ACC112 (cell line): Measurements from ENCODE around the gene ARAP1.
A peak's percentile ranks its signal among the peaks of the same experiment; 100 is the strongest.

Experiments used
- H2AFZ ChIP-seq: fragments of 200-600 bp; sonication (generic); one replicate; pipeline ENCODE4 v1.6.0; 2017; ENCODE audit warnings: antibody characterized with exemption, low read length; ENCODE audit not compliant: unreplicated experiment
- H3K27ac ChIP-seq: fragments of 200-600 bp; sonication (generic); 2 replicates; pipeline ENCODE4 v1.5.1; 2014; ENCODE audit warnings: low read depth, mild to moderate bottlenecking, antibody characterized with exemption, low read length, moderate library complexity
- H3K27me3 ChIP-seq: fragments of 200-600 bp; sonication (generic); 2 replicates; pipeline ENCODE4 v1.6.1; 2014; ENCODE audit warnings: mild to moderate bottlenecking, antibody characterized with exemption, low read length, moderate library complexity, mixed read lengths; ENCODE audit not compliant: insufficient read depth
- H3K36me3 ChIP-seq: fragments of 200-600 bp; sonication (generic); 2 replicates; pipeline ENCODE4 v1.6.1; 2016; ENCODE audit warnings: mild to moderate bottlenecking, antibody characterized with exemption, low read length, moderate library complexity, mixed read lengths; ENCODE audit not compliant: insufficient read depth
- H3K4me1 ChIP-seq: fragments of 200-600 bp; sonication (generic); one replicate; pipeline ENCODE4 v1.6.1; 2016; ENCODE audit warnings: low read length, mixed read lengths; ENCODE audit not compliant: insufficient read depth, unreplicated experiment, control insufficient read depth
- H3K4me3 ChIP-seq: fragments of 200-600 bp; sonication (generic); 2 replicates; pipeline ENCODE4 v1.5.1; 2014; ENCODE audit warnings: mild to moderate bottlenecking, low read depth, low read length
- H3K79me2 ChIP-seq: fragments of 200-600 bp; sonication (generic); one replicate; pipeline ENCODE4 v1.6.0; 2016; ENCODE audit warnings: low read length; ENCODE audit not compliant: control insufficient read depth, unreplicated experiment, insufficient read depth

The ARAP1 gene

GRCh38 chr11:72655014-72655413 is 97.2 kb downstream of the ARAP1 start:
- Histone ChIP-seq H3K27ac (no peak overlapping the region), H3K4me3 (no peak overlapping the region), H3K79me2 (no peaks in the 10 kb centered on the region), H3K36me3 (no peaks in the 10 kb centered on the region), H2AFZ (no peak overlapping the region), H3K4me1 (no peaks in the 10 kb centered on the region), H3K27me3 (peaks cover 21% of the 10 kb centered on the region)

GRCh38 chr11:72653649-72654048 is 98.6 kb downstream of the ARAP1 start:
- no peaks in the 10 kb centered on the region for H3K36me3 ChIP-seq
- peaks cover 13% of the 10 kb centered on the region for H3K27me3 ChIP-seq
- no peaks in the 10 kb centered on the region for H3K4me1 ChIP-seq
- no peaks in the 10 kb centered on the region for H3K79me2 ChIP-seq
- H2AFZ ChIP-seq: no peak overlapping the region
- H3K4me3 ChIP-seq: no peak overlapping the region
- H3K27ac ChIP-seq: no peak overlapping the region

- H3K27ac ChIP-seq: no peak overlapping the region
Measured at GRCh38 chr11:72652873-72653630, 99.2 kb downstream of the ARAP1 start.

GRCh38 chr11:72652133-72652532 is 100.1 kb downstream of the ARAP1 start:
- H2AFZ ChIP-seq: no peak overlapping the region
- H3K4me3 ChIP-seq: no peak overlapping the region
- H3K4me1 ChIP-seq: no peaks in the 10 kb centered on the region
- H3K79me2 ChIP-seq: no peaks in the 10 kb centered on the region
- H3K27me3 ChIP-seq: no peaks in the 10 kb centered on the region
- no peak overlapping the region for H3K27ac ChIP-seq
- H3K36me3 ChIP-seq: no peaks in the 10 kb centered on the region

More at GRCh38 chr11:72652873-72653630, 99.2 kb downstream of the ARAP1 start:
- H3K4me1 ChIP-seq: no peaks in the 10 kb centered on the region
- peaks cover 7% of the 10 kb centered on the region for H3K27me3 ChIP-seq
- H3K4me3 ChIP-seq: no peak overlapping the region
- H2AFZ ChIP-seq: no peak overlapping the region
- H3K36me3 ChIP-seq: no peaks in the 10 kb centered on the region
- no peaks in the 10 kb centered on the region for H3K79me2 ChIP-seq

GRCh38 chr11:72649215-72649976 is 102.8 kb downstream of the ARAP1 start:
- no peaks in the 10 kb centered on the region for H3K79me2 ChIP-seq
- no peak overlapping the region for H3K27ac ChIP-seq
- no peak overlapping the region for H3K4me3 ChIP-seq
- no peaks in the 10 kb centered on the region for H3K27me3 ChIP-seq
- no peaks in the 10 kb centered on the region for H3K36me3 ChIP-seq
- no peaks in the 10 kb centered on the region for H3K4me1 ChIP-seq
- H2AFZ ChIP-seq: no peak overlapping the region

- Histone ChIP-seq H3K79me2 (no peaks in the 10 kb centered on the region), H3K27ac (no peak overlapping the region), H3K36me3 (no peaks in the 10 kb centered on the region), H3K27me3 (no peaks in the 10 kb centered on the region), H3K4me1 (peaks cover 4% of the 10 kb centered on the region), H3K4me3 (no peak overlapping the region), H2AFZ (no peak overlapping the region)
Measured at GRCh38 chr11:72648384-72649136, 103.6 kb downstream of the ARAP1 start.

GRCh38 chr11:72647882-72648281 is 104.3 kb downstream of the ARAP1 start:
- no peak overlapping the region for H3K4me3 ChIP-seq
- H3K36me3 ChIP-seq: no peaks in the 10 kb centered on the region
- no peaks in the 10 kb centered on the region for H3K27me3 ChIP-seq
- peaks cover 5% of the 10 kb centered on the region for H3K4me1 ChIP-seq
- no peaks in the 10 kb centered on the region for H3K79me2 ChIP-seq
- H3K27ac ChIP-seq: no peak overlapping the region
- H2AFZ ChIP-seq: no peak overlapping the region

- H3K79me2 ChIP-seq: no peaks in the 10 kb centered on the region
- H3K4me1 ChIP-seq: peaks cover 5% of the 10 kb centered on the region
- no peaks in the 10 kb centered on the region for H3K36me3 ChIP-seq
- no peak overlapping the region for H2AFZ ChIP-seq
- no peak overlapping the region for H3K27ac ChIP-seq
- no peak overlapping the region for H3K4me3 ChIP-seq
- peaks cover 6% of the 10 kb centered on the region for H3K27me3 ChIP-seq
Measured at GRCh38 chr11:72646472-72646871, 105.7 kb downstream of the ARAP1 start.

- H3K4me1 ChIP-seq: peaks cover 5% of the 10 kb centered on the region
- H3K36me3 ChIP-seq: no peaks in the 10 kb centered on the region
- no peak overlapping the region for H2AFZ ChIP-seq
- H3K27ac ChIP-seq: no peak overlapping the region
- no peak overlapping the region for H3K4me3 ChIP-seq
- H3K79me2 ChIP-seq: no peaks in the 10 kb centered on the region
- H3K27me3 ChIP-seq: peaks cover 11% of the 10 kb centered on the region
Measured at GRCh38 chr11:72646024-72646423, 106.2 kb downstream of the ARAP1 start.

- no peaks in the 10 kb centered on the region for H3K79me2 ChIP-seq
- no peaks in the 10 kb centered on the region for H3K36me3 ChIP-seq
- H3K27ac ChIP-seq: no peak overlapping the region
- peaks cover 5% of the 10 kb centered on the region for H3K4me1 ChIP-seq
- H3K4me3 ChIP-seq: peak overlapping the region; percentile 70; the same call in 1 of the 2 replicates
- H2AFZ ChIP-seq: no peak overlapping the region
- H3K27me3 ChIP-seq: peaks cover 35% of the 10 kb centered on the region
Measured at GRCh38 chr11:72643547-72643946, 108.7 kb downstream of the ARAP1 start.
